ENCODE data around the gene PPP2R2B.

Gene PPP2R2B

GRCh38 chr5:146797658-146798057 is 80.9 kb downstream of the PPP2R2B start:
- TF ChIP-seq POLR2AphosphoS5 (IDR thresholded peaks at IDR 0.05; ENCODE audit: low read depth) (no peak), SPI1 (IDR thresholded peaks at IDR 0.05; ENCODE audit: borderline replicate concordance, low read depth) (no peak), GABPA (IDR thresholded peaks at IDR 0.05; ENCODE audit: low read depth) (no peak)
- TF ChIP-seq, protein P1, sequence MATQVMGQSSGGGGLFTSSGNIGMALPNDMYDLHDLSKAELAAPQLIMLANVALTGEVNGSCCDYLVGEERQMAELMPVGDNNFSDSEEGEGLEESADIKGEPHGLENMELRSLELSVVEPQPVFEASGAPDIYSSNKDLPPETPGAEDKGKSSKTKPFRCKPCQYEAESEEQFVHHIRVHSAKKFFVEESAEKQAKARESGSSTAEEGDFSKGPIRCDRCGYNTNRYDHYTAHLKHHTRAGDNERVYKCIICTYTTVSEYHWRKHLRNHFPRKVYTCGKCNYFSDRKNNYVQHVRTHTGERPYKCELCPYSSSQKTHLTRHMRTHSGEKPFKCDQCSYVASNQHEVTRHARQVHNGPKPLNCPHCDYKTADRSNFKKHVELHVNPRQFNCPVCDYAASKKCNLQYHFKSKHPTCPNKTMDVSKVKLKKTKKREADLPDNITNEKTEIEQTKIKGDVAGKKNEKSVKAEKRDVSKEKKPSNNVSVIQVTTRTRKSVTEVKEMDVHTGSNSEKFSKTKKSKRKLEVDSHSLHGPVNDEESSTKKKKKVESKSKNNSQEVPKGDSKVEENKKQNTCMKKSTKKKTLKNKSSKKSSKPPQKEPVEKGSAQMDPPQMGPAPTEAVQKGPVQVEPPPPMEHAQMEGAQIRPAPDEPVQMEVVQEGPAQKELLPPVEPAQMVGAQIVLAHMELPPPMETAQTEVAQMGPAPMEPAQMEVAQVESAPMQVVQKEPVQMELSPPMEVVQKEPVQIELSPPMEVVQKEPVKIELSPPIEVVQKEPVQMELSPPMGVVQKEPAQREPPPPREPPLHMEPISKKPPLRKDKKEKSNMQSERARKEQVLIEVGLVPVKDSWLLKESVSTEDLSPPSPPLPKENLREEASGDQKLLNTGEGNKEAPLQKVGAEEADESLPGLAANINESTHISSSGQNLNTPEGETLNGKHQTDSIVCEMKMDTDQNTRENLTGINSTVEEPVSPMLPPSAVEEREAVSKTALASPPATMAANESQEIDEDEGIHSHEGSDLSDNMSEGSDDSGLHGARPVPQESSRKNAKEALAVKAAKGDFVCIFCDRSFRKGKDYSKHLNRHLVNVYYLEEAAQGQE (IDR thresholded peaks at IDR 0.05; ENCODE audit: insufficient replicate concordance, low read depth): no peak
- TF ChIP-seq, protein P2, sequence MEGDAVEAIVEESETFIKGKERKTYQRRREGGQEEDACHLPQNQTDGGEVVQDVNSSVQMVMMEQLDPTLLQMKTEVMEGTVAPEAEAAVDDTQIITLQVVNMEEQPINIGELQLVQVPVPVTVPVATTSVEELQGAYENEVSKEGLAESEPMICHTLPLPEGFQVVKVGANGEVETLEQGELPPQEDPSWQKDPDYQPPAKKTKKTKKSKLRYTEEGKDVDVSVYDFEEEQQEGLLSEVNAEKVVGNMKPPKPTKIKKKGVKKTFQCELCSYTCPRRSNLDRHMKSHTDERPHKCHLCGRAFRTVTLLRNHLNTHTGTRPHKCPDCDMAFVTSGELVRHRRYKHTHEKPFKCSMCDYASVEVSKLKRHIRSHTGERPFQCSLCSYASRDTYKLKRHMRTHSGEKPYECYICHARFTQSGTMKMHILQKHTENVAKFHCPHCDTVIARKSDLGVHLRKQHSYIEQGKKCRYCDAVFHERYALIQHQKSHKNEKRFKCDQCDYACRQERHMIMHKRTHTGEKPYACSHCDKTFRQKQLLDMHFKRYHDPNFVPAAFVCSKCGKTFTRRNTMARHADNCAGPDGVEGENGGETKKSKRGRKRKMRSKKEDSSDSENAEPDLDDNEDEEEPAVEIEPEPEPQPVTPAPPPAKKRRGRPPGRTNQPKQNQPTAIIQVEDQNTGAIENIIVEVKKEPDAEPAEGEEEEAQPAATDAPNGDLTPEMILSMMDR (IDR thresholded peaks at IDR 0.05; ENCODE audit: insufficient read depth, low read length): no peak
- no peak for DNase-seq (ENCODE audit: low read depth in 1 of 2, low spot score in 1 of 2)
- Histone ChIP-seq H3K27me3 (ENCODE audit: insufficient read depth, poor library complexity, severe bottlenecking) (no peaks in the 10 kb centered on the region), H3K27ac (replicated peaks) (no peak overlapping the region), H3K4me3 (replicated peaks; ENCODE audit: insufficient read depth, low read length) (no peak overlapping the region)

GRCh38 chr5:146796911-146797310 is 81.6 kb downstream of the PPP2R2B start:
- no peak for TF ChIP-seq POLR2AphosphoS5 (IDR thresholded peaks at IDR 0.05; ENCODE audit: low read depth)
- TF ChIP-seq GABPA (IDR thresholded peaks at IDR 0.05; ENCODE audit: low read depth): no peak
- TF ChIP-seq, protein P1 (IDR thresholded peaks at IDR 0.05; ENCODE audit: insufficient replicate concordance, low read depth): no peak
- TF ChIP-seq, protein P2 (IDR thresholded peaks at IDR 0.05; ENCODE audit: insufficient read depth, low read length): no peak
- TF ChIP-seq SPI1 (IDR thresholded peaks at IDR 0.05; ENCODE audit: borderline replicate concordance, low read depth): no peak
- no peak for DNase-seq (ENCODE audit: low read depth in 1 of 2, low spot score in 1 of 2)
- Histone ChIP-seq H3K27me3 (ENCODE audit: insufficient read depth, poor library complexity, severe bottlenecking) (no peaks in the 10 kb centered on the region), H3K4me3 (replicated peaks; ENCODE audit: insufficient read depth, low read length) (no peak overlapping the region), H3K27ac (replicated peaks) (no peak overlapping the region)

- H3K4me3 ChIP-seq (replicated peaks; ENCODE audit: insufficient read depth, low read length): no peak overlapping the region
- DNase-seq (ENCODE audit: low read depth in 1 of 2, low spot score in 1 of 2): no peak
- no peaks in the 10 kb centered on the region for H3K27me3 ChIP-seq (ENCODE audit: insufficient read depth, poor library complexity, severe bottlenecking)
- TF ChIP-seq GABPA (IDR thresholded peaks at IDR 0.05; ENCODE audit: low read depth) (no peak), POLR2AphosphoS5 (IDR thresholded peaks at IDR 0.05; ENCODE audit: low read depth) (no peak), SPI1 (IDR thresholded peaks at IDR 0.05; ENCODE audit: borderline replicate concordance, low read depth) (no peak)
- TF ChIP-seq, protein P1 (IDR thresholded peaks at IDR 0.05; ENCODE audit: insufficient replicate concordance, low read depth): no peak
- TF ChIP-seq, protein P2 (IDR thresholded peaks at IDR 0.05; ENCODE audit: insufficient read depth, low read length): no peak
- no peak overlapping the region for H3K27ac ChIP-seq (replicated peaks)
These were observed 82.4 kb downstream of the PPP2R2B start for GRCh38 chr5:146796144-146796543.
